ENCODE data around the gene DCHS1.
"Not testable (repeated sequence)": the region's sequence is repeated elsewhere in the genome, so short reads cannot be mapped to it uniquely, and the experiment has no call there.

The DCHS1 gene

GRCh38 chr11:6655790-6656583 is at the start of gene DCHS1:
DCHS1 (minus strand) TSS chr11:6655809; CDS start chr11:6641613, 14,196 bp downstream.
- DNase-seq, result no peak

- no peak for DNase-seq
Observed at GRCh38 chr11:6703247-6704063, 47.8 kb upstream of the DCHS1 start.

GRCh38 chr11:6701955-6702354 is 46.3 kb upstream of the DCHS1 start:
- DNase-seq, result not testable (repeated sequence)

- no peak for DNase-seq
Observed at GRCh38 chr11:6695377-6695776, 39.8 kb upstream of the DCHS1 start.

GRCh38 chr11:6694229-6694535 is 38.6 kb upstream of the DCHS1 start:
- no peak for DNase-seq

GRCh38 chr11:6693342-6694228 is 38.0 kb upstream of the DCHS1 start:
- no peak for DNase-seq

- DNase-seq, result no peak
Observed at GRCh38 chr11:6692128-6692527, 36.5 kb upstream of the DCHS1 start.

- DNase-seq, result not testable (repeated sequence)
Observed at GRCh38 chr11:6690431-6691132, 35.0 kb upstream of the DCHS1 start.

- no peak for DNase-seq
Observed at GRCh38 chr11:6687876-6688275, 32.3 kb upstream of the DCHS1 start.

GRCh38 chr11:6686006-6686405 is 30.4 kb upstream of the DCHS1 start:
- DNase-seq, result no peak

- not testable (repeated sequence) for DNase-seq
Observed at GRCh38 chr11:6684068-6684467, 28.5 kb upstream of the DCHS1 start.

GRCh38 chr11:6682936-6683861 is 27.6 kb upstream of the DCHS1 start, which contains the start of gene MRPL17:
MRPL17 (minus strand) TSS chr11:6683340; CDS start chr11:6683296, 44 bp downstream.
- peak; percentile 99 for DNase-seq

- no peak for DNase-seq
Observed at GRCh38 chr11:6682591-6682935, 27.0 kb upstream of the DCHS1 start.

- no peak for DNase-seq
Observed at GRCh38 chr11:6681949-6682348, 26.3 kb upstream of the DCHS1 start.

GRCh38 chr11:6681505-6681904 is 25.9 kb upstream of the DCHS1 start:
- DNase-seq, result no peak

- no peak for DNase-seq
Observed at GRCh38 chr11:6677018-6677417, 21.4 kb upstream of the DCHS1 start.

- DNase-seq, result no peak
Observed at GRCh38 chr11:6674862-6675261, 19.3 kb upstream of the DCHS1 start.

GRCh38 chr11:6674219-6674597 is 18.6 kb upstream of the DCHS1 start:
- no peak for DNase-seq

- no peak for DNase-seq
Observed at GRCh38 chr11:6673523-6674218, 18.1 kb upstream of the DCHS1 start.

- DNase-seq, result no peak
Observed at GRCh38 chr11:6671991-6672390, 16.4 kb upstream of the DCHS1 start.
